Cardiac fibroblast (primary cell): ENCODE measurements around the gene LIPC.

ENCODE experiments used
- DNase-seq, 2 donors: peaks; one replicate each; pipeline versions ENCODE4 v3.0.0 to v3.0.0-alpha.2; 2010; ENCODE audit warnings: low read depth in 2 of 2
- H3K4me3 ChIP-seq, 2 donors: replicated peaks in 1 of 2; 1 replicate in 1 of 2; 2 replicates in 1 of 2; pipeline ENCODE4 v1.5.1; 2011; ENCODE audit warnings: low read depth in 2 of 2, low read length in 2 of 2, mild to moderate bottlenecking in 2 of 2, moderate library complexity in 1 of 2
- CTCF ChIP-seq: IDR thresholded peaks from one replicate; pipeline ENCODE4 v1.5.1; 2011; ENCODE audit warnings: low read depth, mild to moderate bottlenecking, low read length, inconsistent platforms

Gene LIPC

GRCh38 chr15:58495891-58496408 lies 64.2 kb downstream of the LIPC start:
- TF ChIP-seq CTCF: no peak
- no peak for DNase-seq
- no peak overlapping the region for H3K4me3 ChIP-seq

- H3K4me3 ChIP-seq: no peak overlapping the region
- no peak for TF ChIP-seq CTCF
- DNase-seq: no peak
These were observed 65.4 kb downstream of the LIPC start for GRCh38 chr15:58497046-58497785.

GRCh38 chr15:58498821-58499580 lies 67.2 kb downstream of the LIPC start:
- no peak overlapping the region for H3K4me3 ChIP-seq
- TF ChIP-seq CTCF: no peak
- peak; percentile 68 to 93 for DNase-seq

- peak in 1 of 2 donors; percentile 62 for DNase-seq
- no peak for TF ChIP-seq CTCF
- H3K4me3 ChIP-seq: no peak overlapping the region
These were observed 69.2 kb downstream of the LIPC start for GRCh38 chr15:58501006-58501405.

GRCh38 chr15:58501636-58502188 lies 69.9 kb downstream of the LIPC start:
- no peak overlapping the region for H3K4me3 ChIP-seq
- TF ChIP-seq CTCF: no peak
- no peak for DNase-seq

GRCh38 chr15:58503139-58504027 lies 71.6 kb downstream of the LIPC start:
- DNase-seq: no peak
- no peak overlapping the region for H3K4me3 ChIP-seq
- no peak for TF ChIP-seq CTCF
